ENCODE results near the gene ZNF407.

The ZNF407 gene

DNA sequence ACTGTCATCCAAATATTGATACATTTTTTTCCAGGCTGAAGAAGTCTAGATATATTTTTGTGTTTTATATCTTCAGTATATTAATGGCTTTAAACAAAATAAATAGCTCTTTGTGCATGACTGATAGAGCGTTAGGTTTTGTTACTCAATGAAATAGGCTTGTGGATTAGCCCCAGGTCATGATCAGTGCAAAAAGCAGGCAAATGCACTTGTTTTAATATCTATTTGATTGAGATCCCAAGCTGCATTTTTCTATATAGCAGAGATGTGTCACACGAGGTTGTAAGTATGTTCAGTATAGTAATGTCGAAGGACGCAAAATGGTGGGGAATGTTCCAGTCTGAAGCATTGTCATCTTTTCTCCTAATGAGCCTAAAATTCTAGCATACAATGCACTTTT is 198.5 kb downstream of the ZNF407 start:
- H3K4me3 ChIP-seq (ENCODE audit: low read depth, low read length): no peak overlapping the region
- no peak for DNase-seq (ENCODE audit: low read depth)
- TF ChIP-seq, protein P1, sequence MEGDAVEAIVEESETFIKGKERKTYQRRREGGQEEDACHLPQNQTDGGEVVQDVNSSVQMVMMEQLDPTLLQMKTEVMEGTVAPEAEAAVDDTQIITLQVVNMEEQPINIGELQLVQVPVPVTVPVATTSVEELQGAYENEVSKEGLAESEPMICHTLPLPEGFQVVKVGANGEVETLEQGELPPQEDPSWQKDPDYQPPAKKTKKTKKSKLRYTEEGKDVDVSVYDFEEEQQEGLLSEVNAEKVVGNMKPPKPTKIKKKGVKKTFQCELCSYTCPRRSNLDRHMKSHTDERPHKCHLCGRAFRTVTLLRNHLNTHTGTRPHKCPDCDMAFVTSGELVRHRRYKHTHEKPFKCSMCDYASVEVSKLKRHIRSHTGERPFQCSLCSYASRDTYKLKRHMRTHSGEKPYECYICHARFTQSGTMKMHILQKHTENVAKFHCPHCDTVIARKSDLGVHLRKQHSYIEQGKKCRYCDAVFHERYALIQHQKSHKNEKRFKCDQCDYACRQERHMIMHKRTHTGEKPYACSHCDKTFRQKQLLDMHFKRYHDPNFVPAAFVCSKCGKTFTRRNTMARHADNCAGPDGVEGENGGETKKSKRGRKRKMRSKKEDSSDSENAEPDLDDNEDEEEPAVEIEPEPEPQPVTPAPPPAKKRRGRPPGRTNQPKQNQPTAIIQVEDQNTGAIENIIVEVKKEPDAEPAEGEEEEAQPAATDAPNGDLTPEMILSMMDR (IDR thresholded peaks at IDR 0.05; ENCODE audit: low read depth, low read length, missing control alignments): no peak

GRCh38 chr18:74796841-74797576 is 199.3 kb downstream of the ZNF407 start:
- TF ChIP-seq, protein P1 (IDR thresholded peaks at IDR 0.05; ENCODE audit: low read depth, low read length, missing control alignments): no peak
- DNase-seq (ENCODE audit: low read depth): peak; percentile 35
- peak overlapping the region; percentile 26; the same call in 1 of the 2 replicates for H3K4me3 ChIP-seq (ENCODE audit: low read depth, low read length)

GRCh38 chr18:74797577-74798151 is 200.0 kb downstream of the ZNF407 start:
- H3K4me3 ChIP-seq (ENCODE audit: low read depth, low read length): peak overlapping the region; percentile 26; the same call in 1 of the 2 replicates

DNA sequence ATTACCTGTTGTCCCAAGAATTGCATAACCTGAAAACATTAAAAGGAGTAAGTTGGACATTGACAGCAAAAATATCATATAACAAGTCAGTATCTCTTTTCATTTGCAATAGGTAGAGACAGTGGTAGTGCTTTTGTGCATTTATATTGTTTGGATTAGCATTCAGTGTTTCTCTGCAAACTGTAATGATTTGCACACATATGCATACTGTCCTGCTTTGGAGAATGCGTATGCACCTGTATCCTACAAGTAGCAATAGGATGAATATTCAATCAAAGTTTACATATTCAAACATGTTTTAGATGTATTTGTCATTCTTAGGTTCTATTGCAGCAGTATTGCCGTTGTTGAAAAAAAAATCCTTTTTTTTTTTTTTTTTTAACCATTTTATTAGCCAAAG is 201.9 kb downstream of the ZNF407 start:
- no peak overlapping the region for H3K4me3 ChIP-seq (ENCODE audit: low read depth, low read length)
- TF ChIP-seq, protein P1 (IDR thresholded peaks at IDR 0.05; ENCODE audit: low read depth, low read length, missing control alignments): no peak
- DNase-seq (ENCODE audit: low read depth): no peak

More at GRCh38 chr18:74797577-74798151, 200.0 kb downstream of the ZNF407 start:
- no peak for DNase-seq (ENCODE audit: low read depth)
- TF ChIP-seq, protein P1 (IDR thresholded peaks at IDR 0.05; ENCODE audit: low read depth, low read length, missing control alignments): no peak

DNA sequence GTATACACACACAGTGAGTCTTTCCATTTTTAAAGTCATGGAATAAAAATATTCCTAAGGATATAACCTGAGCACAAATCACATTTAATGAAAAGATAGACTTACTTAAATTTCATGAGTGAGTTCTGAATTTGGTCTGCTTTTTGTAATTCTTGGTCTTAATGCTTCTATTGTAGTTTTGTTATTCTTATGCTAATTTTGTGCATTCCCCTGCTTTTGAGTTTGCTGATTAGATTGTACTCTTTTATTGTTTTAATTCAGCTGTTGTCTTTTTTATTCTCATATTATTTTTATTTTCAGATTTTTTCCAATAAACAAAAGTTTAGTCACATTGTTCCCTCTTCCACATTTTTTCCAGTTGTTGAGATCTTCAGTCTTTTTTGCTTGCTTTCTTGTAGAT is 202.4 kb downstream of the ZNF407 start:
- TF ChIP-seq, protein P1 (IDR thresholded peaks at IDR 0.05; ENCODE audit: low read depth, low read length, missing control alignments): no peak
- H3K4me3 ChIP-seq (ENCODE audit: low read depth, low read length): no peak overlapping the region
- no peak for DNase-seq (ENCODE audit: low read depth)

- DNase-seq (ENCODE audit: low read depth): no peak
- TF ChIP-seq, protein P1 (IDR thresholded peaks at IDR 0.05; ENCODE audit: low read depth, low read length, missing control alignments): no peak
- H3K4me3 ChIP-seq (ENCODE audit: low read depth, low read length): no peak overlapping the region
Observed at GRCh38 chr18:74803117-74803516, 205.4 kb downstream of the ZNF407 start.
